Measurements from ENCODE around the gene AP3M1. TPM values are rescaled to one million over a fixed set of nuclear protein-coding genes. Genes with fewer than 3 reads are reported as not detected.
"Not testable (repeated sequence)": the region's sequence is repeated elsewhere in the genome, so short reads cannot be mapped to it uniquely, and the experiment has no call there.

The AP3M1 gene
- total and polyA plus RNA-seq, 12 donors = 6.6 to 33.2 (median 27.4) TPM

DNA sequence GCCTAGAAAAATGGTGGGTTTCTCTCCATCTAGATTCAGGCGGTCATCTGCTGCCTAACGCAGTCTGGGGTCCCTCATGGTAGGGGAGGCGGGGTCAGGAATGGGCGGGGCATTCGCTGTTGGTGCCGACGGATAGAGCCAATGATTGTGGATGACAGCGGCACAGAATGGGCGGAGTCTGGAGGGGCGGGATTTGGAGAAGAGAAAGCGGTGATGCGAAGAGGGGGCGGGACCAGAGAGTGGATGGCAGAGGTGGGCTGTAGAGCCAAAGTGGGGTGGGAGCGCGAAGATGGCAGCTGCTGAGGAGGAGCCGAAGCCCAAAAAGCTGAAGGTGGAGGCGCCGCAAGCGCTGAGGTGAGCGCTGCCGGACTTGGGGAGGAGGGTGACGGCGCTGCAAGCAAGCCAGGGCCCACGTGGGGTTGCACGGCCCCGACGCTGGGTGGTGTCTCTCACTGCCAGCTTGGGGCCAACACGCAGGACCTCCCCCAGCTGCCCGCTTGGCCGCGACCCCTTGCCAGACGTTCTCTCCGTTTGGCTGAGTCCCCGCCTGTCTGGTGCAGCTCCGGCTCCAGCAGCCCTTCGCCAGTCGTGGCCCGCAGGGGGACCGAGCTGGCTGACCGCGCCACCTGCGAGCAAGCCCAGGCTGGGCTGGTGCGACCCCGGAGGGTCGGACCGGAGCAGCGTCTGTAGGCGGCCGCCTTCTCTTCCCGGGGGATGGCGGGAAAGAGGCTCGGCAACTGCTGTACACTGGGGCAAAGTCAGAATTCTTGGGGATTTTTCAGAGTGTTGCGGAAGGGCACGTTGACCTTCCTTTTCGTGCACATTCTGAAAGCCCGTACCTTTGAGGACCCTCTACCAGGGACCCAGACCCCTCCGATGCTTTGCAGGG, 606 bp upstream of the AP3M1 start, which contains the start of gene ADK:
Gene ADK, plus strand, starts transcription at position 232 of the 889 bp plus-strand sequence. Its CDS starts 58 bp downstream, at position 290.
- Histone ChIP-seq H3K4me1 (peaks cover 0 to 61% (median 40%) of the 10 kb centered on the region in 9 donors), H3K27me3 (no peaks in the 10 kb centered on the region), H3K4me3 (peak within 1 kb of the TSS; percentile 56 to 99 (median 76)), H3K9me3 (no peaks in the 10 kb centered on the region), H3K27ac (peak within 1 kb of the TSS; percentile 62 to 93 (median 90)), H3K36me3 (peaks cover 0 to 18% (median 6%) of the 10 kb centered on the region in 9 donors)
- WGBS, 2 donors = 0 to 1% methylated on average over 55 to 57 of the region's 57 CpGs
- intact Hi-C loops (cut with DNase I) = loop anchor here in 4 of 10 donors (2.0 to 10.0 kb wide), 4 partner anchors 26 to 964 kb away; partner anchors contain the start of genes SAMD8 (in 2 of the 4) and KAT6B (in 1 of the 4)
- peak; percentile 99 to 100 for DNase-seq
- ATAC-seq = peak; percentile 96 to 99 (median 98)
- TF ChIP-seq, protein P1, sequence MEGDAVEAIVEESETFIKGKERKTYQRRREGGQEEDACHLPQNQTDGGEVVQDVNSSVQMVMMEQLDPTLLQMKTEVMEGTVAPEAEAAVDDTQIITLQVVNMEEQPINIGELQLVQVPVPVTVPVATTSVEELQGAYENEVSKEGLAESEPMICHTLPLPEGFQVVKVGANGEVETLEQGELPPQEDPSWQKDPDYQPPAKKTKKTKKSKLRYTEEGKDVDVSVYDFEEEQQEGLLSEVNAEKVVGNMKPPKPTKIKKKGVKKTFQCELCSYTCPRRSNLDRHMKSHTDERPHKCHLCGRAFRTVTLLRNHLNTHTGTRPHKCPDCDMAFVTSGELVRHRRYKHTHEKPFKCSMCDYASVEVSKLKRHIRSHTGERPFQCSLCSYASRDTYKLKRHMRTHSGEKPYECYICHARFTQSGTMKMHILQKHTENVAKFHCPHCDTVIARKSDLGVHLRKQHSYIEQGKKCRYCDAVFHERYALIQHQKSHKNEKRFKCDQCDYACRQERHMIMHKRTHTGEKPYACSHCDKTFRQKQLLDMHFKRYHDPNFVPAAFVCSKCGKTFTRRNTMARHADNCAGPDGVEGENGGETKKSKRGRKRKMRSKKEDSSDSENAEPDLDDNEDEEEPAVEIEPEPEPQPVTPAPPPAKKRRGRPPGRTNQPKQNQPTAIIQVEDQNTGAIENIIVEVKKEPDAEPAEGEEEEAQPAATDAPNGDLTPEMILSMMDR (IDR thresholded peaks at IDR 0.05) = peak in 4 of 9 donors; percentile 37 to 62 (median 42)

DNA sequence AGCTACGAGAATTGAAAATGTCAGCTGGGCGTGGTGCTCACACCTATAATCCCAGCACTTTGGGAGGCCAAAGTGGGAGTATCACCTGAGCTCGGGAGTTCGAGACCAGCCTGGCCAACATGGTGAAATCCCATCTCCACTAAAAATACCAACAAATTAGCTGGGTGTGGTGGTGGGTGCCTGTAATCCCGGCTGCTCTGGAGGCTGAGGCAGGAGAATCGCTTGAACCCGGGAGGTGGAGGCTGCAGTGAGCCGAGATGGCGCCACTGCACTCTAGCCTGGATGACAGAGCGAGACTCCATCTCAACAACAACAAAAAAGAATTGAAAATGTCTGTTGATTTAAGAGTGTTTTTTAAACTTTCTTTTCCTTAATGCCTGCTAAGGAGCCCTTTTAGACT, 3.6 kb downstream of the AP3M1 start:
- peaks cover 0 to 32% (median 7%) of the 10 kb centered on the region in 9 donors for H3K36me3 ChIP-seq
- intact Hi-C loops (cut with DNase I) = loop anchor here in 1 of 10 donors (10.0 kb wide), 1 partner anchor 88 kb away; no protein-coding TSS in a partner anchor
- H3K27me3 ChIP-seq, ATAC-seq, DNase-seq, H3K9me3 ChIP-seq, H3K4me3 ChIP-seq, H3K27ac ChIP-seq: not testable (repeated sequence)
- WGBS, 2 donors = 95 to 98% methylated on average over 10 of the region's 10 CpGs
- H3K4me1 ChIP-seq = peaks cover 3 to 54% (median 34%) of the 10 kb centered on the region in 9 donors

DNA sequence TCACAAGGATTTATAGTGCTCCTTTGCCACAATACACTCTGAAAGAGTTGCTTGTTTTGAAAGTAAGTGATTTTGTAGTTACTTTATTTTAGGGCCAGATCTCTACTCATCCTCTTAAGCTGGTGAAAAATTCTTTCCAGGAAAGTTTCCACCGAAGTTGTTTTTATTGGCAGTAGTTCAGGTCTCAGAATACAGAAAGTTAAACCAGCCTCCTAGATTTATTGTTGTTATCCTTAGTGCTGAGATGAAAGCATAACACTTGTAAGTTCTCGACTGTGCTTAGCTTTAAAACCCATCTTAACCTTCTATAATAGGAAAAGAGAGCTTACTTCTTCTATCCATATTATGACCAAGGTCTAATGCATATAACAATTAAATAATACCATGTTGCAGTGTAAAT, 5.5 kb downstream of the AP3M1 start:
- H3K36me3 ChIP-seq = peaks cover 0 to 36% (median 7%) of the 10 kb centered on the region in 9 donors
- peak in 1 of 2 donors; percentile 10 for DNase-seq
- intact Hi-C loops (cut with DNase I) = loop anchor here in 1 of 10 donors (10.0 kb wide), 1 partner anchor 90 kb away; no protein-coding TSS in a partner anchor
- H3K27ac ChIP-seq = peak overlapping the region in 1 of 10 donors; percentile 53
- WGBS, 2 donors = 8 to 15% methylated on average over 2 of the region's 2 CpGs
- peak in 5 of 8 donors; percentile 25 to 73 (median 47) for ATAC-seq
- H3K27me3 ChIP-seq = no peaks in the 10 kb centered on the region
- TF ChIP-seq, protein P1 (IDR thresholded peaks at IDR 0.05) = no peak
- H3K9me3 ChIP-seq = no peaks in the 10 kb centered on the region
- peaks cover 3 to 49% (median 31%) of the 10 kb centered on the region in 9 donors for H3K4me1 ChIP-seq
- no peak overlapping the region for H3K4me3 ChIP-seq

DNA sequence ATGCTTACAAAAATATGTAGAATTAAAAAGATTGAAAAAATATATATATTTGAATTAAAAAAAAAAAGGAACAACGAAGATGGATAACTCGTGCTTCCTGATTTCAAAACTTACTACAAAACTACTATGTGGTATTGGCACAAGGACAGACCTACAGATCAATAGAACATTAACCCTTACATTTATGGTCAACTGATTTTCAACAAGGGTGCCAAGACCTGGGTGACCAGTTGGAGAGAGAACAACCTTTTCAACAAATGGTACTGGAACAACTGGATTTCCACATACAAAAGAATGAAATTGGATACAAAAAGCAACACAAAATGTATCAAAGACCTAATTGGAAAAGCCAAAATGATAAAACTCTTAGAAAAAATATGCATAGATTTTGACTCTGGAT, 10.1 kb downstream of the AP3M1 start:
- Histone ChIP-seq H3K27ac (no peak overlapping the region), H3K27me3 (no peaks in the 10 kb centered on the region), H3K36me3 (peaks cover 0 to 48% (median 29%) of the 10 kb centered on the region in 9 donors), H3K9me3 (no peaks in the 10 kb centered on the region), H3K4me1 (peaks cover 3 to 21% (median 11%) of the 10 kb centered on the region in 9 donors), H3K4me3 (no peak overlapping the region)
- ATAC-seq (no peak), DNase-seq (no peak)
- WGBS, 2 donors = 81 to 82% methylated on average over 2 of the region's 2 CpGs
- TF ChIP-seq, protein P1 (IDR thresholded peaks at IDR 0.05) = no peak
- intact Hi-C loops (cut with DNase I) = loop anchor here in 1 of 10 donors (10.0 kb wide), 1 partner anchor 94 kb away; no protein-coding TSS in a partner anchor
